Activated CD8-positive, alpha-beta memory T cell treated with anti-CD3 and anti-CD28 coated beads, Interleukin-2, amount 50 U/mL, for 1 hour (primary cell): Measurements from ENCODE around the gene FBXO9.
"Not testable (repeated sequence)": the region's sequence is repeated elsewhere in the genome, so short reads cannot be mapped to it uniquely, and the experiment has no call there.

ENCODE experiments used
- DNase-seq: peaks from one replicate; pipeline ENCODE4 v3.0.0-alpha.2; 2020; ENCODE audit errors: extremely low read depth

Gene FBXO9

DNA sequence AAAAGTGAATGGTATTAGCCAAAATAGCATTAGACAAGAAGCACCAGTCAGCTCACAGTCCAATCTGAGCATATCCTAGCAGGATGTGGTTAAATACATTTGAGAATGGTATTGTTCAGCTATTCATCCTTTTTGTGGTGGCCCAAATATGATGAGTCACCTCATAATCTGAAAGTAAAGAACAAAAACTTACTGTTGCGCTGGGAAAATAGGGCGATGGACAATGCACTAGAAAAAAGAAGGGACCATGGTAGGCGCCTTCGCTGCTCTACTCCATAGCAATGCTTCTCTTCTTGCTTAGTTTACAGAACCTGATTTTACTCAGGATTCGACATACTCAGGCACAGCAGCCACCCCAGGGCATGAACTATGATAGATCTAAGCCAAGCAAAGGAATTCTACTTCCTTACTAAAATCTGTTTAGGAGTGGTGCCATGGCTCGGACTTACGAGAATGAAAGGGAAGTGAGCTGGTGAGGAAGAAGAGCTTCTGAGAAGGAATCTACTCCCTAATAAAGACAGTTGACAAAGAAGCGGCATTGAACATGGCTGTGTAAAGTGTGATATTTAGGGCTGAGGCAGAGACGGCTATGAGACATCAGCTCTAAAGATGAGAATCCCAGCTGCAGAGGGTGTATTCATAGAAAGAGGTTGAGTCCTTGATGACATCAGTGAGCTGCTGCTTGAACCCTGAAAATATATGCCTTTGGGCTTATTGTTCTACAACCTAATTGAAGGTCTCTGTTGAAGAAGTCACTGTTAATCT lies 16.6 kb upstream of the FBXO9 start:
- DNase-seq: no peak

DNA sequence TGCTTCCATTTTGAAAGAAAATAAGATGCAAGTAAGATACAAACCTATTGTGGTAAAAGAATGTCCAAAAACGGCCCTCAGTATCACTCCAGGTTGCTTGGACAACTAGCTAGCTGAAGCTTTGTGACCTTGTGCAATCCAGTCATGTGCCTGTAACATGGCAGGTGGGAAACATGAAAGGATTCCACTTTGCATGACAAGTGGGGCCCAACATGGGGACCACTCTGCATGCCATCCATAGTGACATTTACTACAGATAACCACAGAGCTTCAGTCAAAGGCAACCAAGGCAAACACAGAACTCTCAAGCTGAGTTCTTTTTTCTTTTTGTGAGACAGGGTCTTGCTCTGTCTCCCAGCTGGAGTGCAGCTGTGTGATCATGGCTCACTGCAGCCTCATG lies 15.8 kb upstream of the FBXO9 start:
- no peak for DNase-seq

DNA sequence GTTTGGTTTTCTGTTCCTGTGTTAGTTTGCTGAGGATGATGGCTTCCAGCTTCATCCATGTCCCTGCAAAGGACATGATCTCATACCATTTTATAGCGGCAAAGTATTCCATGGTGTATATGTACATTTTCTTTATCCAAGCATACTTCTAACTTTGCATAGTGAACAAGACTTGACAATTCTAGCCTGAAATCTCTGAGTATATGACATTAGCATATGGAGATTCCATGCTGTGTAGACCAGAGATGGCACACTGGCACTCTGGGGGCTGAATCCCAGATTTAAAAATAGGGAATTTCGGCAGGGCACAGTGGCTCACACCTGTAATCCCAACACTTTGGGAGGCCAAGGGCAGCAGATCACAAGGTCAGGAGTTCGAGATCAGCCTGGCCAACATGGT lies 13.1 kb upstream of the FBXO9 start:
- not testable (repeated sequence) for DNase-seq

GRCh38 chr6:53054532-53054931 lies 10.7 kb upstream of the FBXO9 start:
- DNase-seq: no peak

DNA sequence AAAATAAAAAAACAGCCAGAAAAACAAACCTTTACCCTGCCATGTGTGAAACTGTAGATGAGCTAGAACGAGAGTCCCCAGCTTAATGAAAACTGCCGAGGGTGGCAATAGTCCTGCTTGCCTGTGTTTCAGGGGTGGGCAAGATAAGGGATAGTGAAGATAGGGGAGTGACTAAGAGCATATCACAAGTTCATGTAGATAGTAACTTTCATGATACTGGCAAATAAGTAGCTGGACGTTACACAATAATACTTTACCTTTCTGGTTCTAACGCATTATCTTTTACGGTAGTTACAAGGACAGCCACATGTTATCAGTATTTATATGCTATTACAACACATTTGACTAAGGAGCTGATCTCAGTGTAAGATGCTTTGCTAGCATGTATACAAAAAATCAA lies 9.3 kb upstream of the FBXO9 start:
- DNase-seq: no peak

- DNase-seq: no peak
Observed at GRCh38 chr6:53056273-53056672, 8.9 kb upstream of the FBXO9 start.

- no peak for DNase-seq
Observed at GRCh38 chr6:53058388-53059195, 6.6 kb upstream of the FBXO9 start.

GRCh38 chr6:53059648-53060589 lies 5.3 kb upstream of the FBXO9 start:
- no peak for DNase-seq

DNA sequence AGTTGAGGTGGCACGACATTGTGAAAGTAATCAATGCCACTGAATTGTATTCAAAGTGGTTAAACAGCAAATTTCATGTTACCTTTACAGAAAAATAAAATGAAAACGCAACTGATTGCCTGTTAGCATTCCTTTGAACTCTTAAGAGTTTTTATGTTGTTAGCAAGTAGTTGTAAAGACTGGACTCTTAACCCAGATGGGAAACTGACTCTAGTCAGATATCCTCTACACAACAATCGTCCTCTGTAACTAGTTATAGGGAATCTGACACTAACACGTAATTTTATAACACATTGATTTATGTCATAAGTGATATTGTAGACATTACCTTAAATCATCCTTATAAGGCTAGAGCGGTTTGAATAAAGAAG lies 3.0 kb upstream of the FBXO9 start:
- no peak for DNase-seq

DNA sequence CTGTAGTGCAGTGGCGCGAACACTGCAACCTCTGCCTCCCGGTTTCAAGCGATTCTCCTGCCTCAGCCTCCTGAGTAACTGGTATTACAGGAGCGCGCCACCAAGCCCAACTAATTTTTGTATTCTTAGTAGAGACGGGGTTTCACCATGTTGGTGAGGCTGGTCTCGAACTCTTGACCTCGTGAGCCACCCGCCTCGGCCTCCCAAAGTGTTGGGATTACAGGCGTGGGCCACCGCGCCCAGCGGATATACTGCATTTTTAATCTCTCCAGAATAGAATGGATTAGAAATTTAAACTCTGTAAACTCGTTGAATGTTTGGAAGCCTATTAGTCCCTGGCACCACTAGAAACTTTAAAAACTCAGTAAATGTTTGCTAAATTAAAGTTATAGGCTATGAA lies 949 bp upstream of the FBXO9 start:
- not testable (repeated sequence) for DNase-seq

DNA sequence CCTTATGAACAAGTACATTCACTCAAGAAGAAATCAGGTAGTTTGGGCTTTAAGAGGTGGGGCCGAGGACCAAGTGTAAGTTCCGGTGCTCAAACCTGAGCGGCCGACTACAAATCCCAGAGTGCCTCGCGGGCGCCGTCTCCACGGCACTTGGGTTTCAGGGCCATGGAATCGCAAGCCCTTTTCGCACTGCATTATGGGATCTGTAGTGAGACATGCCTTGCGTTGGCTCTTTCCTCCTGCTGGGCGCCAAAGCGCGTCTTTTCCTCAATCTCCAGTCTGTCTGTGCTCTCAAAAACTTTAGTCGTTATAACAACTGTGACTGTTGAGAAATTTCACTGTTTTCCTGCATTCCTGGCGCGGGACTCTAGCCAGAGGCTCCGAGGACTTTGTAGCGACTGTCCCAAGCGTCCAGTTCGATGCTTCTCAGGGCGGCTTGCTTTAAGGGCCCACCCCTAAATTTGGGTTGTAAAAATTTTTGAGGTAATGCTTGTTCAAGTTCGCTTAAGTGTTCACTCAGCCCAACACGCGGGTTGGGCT lies 408 bp upstream of the FBXO9 start:
- DNase-seq: peak; percentile 79

GRCh38 chr6:53066077-53066417 lies 843 bp downstream of the FBXO9 start:
- DNase-seq: no peak

GRCh38 chr6:53066874-53067706 lies 1.9 kb downstream of the FBXO9 start:
- no peak for DNase-seq

DNA sequence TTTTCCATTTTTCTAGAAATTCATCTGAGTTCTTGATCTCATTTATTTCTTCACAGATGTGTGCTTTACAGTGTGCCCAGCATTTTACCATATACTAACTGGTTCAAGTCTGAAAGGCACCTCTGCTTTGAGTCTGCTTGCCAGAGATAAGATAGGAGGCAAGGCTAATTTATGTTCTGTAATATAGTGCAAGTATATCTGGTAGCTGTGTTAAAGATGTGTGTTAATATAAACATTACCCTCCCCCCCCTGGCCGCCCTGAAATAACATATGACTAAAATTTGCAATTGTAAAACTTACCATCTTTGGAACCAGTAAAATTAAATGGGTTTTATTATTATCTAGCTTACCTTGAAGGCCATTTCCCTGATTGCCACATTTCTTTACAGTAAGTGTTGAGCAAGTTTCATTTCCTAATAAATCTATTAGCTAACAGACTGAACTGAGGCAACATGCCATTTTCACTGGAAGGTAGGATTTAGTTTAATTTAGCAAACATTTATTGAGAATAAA lies 2.7 kb downstream of the FBXO9 start:
- no peak for DNase-seq

- DNase-seq: no peak
Observed at GRCh38 chr6:53069427-53069826, 4.2 kb downstream of the FBXO9 start.

DNA sequence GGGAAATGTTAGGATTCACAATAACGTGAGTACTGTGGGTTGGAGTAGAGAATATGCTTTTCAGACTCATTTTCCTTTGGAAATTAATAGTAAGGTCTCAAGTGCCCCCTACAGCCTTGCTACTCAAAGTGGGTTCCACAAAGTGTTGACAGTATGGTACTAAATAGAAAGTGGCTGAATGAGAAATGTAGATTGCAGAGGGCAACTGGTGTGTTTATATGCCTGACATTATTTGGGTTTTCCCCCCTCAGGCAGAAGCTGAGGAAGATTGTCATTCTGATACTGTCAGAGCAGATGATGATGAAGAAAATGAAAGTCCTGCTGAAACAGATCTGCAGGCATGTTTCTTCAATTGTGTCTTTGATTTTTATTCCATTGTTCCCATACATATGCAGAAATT lies 5.6 kb downstream of the FBXO9 start:
- DNase-seq: no peak

DNA sequence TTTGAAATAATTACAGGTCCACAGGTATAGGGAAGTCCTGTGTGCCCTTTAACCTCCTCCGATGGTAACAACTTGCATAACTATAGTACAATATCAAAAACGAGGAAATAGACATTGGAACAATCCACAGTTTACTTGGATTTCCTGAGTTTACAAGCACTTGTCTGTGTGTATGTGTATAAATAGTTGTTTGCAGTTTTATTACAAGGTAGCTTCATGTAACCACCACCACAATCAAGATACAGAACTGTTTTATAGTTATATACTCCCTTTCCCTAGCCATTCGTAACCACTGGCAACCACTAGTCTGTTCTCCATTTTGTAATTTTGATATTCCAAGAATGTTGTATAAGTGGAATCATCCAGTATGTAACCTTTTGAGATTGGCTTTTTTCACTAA lies 9.1 kb downstream of the FBXO9 start:
- no peak for DNase-seq

GRCh38 chr6:53080813-53081212 lies 15.6 kb downstream of the FBXO9 start:
- no peak for DNase-seq

DNA sequence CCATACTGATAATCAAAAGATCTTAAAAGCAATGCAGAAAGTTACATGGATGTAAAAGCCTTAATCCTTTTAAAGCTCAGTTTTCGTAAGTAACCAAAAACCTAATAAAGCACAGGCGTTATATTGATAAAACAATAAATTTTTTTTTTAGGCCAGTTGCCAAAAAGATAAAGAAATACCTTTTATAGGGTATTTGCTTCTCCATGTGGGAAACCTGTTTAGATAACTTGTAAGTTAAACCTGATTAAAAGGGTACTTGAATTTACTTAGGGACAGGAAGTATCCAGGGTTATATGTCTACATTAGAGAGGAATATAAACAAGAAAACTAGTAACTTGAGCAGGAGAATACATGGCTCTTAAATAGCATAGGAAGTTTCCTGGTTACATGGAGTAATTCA lies 21.1 kb downstream of the FBXO9 start:
- DNase-seq: no peak

- DNase-seq: no peak
Observed at GRCh38 chr6:53089948-53090347, 24.7 kb downstream of the FBXO9 start.

- no peak for DNase-seq
Observed at GRCh38 chr6:53090576-53090975, 25.4 kb downstream of the FBXO9 start.
